OCI-LY7 (cell line): ENCODE data around the gene SSBP4. TPM values are rescaled to one million over a fixed set of nuclear protein-coding genes. Genes with fewer than 3 reads are reported as not detected.

Source experiments
- BruUV-seq: library from RNA; stranded (reverse); fragments of 400-500 nt; replicated peaks from 2 replicates; lab custom pipeline; 2021; lab: Mats Ljungman, UMichigan
- CTCF ChIA-PET: fragments of 300-600 bp; sonication (Branson Sonifier 250); formaldehyde crosslinking; loops from one replicate; lab custom pipeline; 2022; ENCODE audit warnings: antibody characterized with exemption; ENCODE audit not compliant: unreplicated experiment; lab: Charles Lee
- POLR2A ChIA-PET: fragments of 300-600 bp; sonication (Branson Sonifier 250); formaldehyde crosslinking; loops from one replicate; lab custom pipeline; 2022; ENCODE audit warnings: antibody characterized with exemption; lab: Charles Lee
- DNase-seq: peaks from one replicate; pipeline ENCODE4 v3.0.0-alpha.2; 2015; ENCODE audit warnings: low spot score
- H2AFZ ChIP-seq: fragments of 200-600 bp; sonication (generic), shearing (Covaris generic); 2 replicates; pipeline ENCODE4 v1.6.1; 2014; ENCODE audit warnings: mild to moderate bottlenecking, antibody characterized with exemption, low read length, moderate library complexity
- H3K27ac ChIP-seq: fragments of 200-600 bp; sonication (generic); 2 replicates; pipeline ENCODE4 v1.5.1; 2014; ENCODE audit warnings: mixed run types, low read depth, mild to moderate bottlenecking, moderate library complexity, low read length, inconsistent platforms; ENCODE audit not compliant: poor library complexity, severe bottlenecking
- H3K36me3 ChIP-seq: fragments of 200-600 bp; sonication (generic); 2 replicates; pipeline ENCODE4 v1.6.1; 2014; ENCODE audit warnings: mild to moderate bottlenecking, antibody characterized with exemption, low read length, moderate library complexity, mixed read lengths; ENCODE audit not compliant: insufficient read depth
- H3K4me1 ChIP-seq: fragments of 200-600 bp; sonication (generic); 2 replicates; pipeline ENCODE4 v1.5.1; 2014; ENCODE audit warnings: mild to moderate bottlenecking, low read length; ENCODE audit not compliant: insufficient read depth, poor library complexity, severe bottlenecking
- H3K4me2 ChIP-seq: fragments of 200-600 bp; sonication (generic); 2 replicates; pipeline ENCODE4 v1.6.1; 2014; ENCODE audit warnings: mild to moderate bottlenecking, low read length
- H3K4me3 ChIP-seq: fragments of 200-600 bp; sonication (generic); 2 replicates; pipeline ENCODE4 v1.5.1; 2014; ENCODE audit warnings: mild to moderate bottlenecking, low read depth, low read length; ENCODE audit not compliant: poor library complexity, severe bottlenecking
- H3K79me2 ChIP-seq: fragments of 200-600 bp; sonication (generic); 2 replicates; pipeline ENCODE4 v1.6.1; 2016; ENCODE audit warnings: low read depth, mild to moderate bottlenecking, low read length, moderate library complexity, mixed read lengths; ENCODE audit not compliant: insufficient read depth
- H3K9me2 ChIP-seq: fragments of 200-600 bp; sonication (generic); 2 replicates; pipeline ENCODE4 v1.6.1; 2016; ENCODE audit warnings: mild to moderate bottlenecking, low read length, mixed read lengths; ENCODE audit not compliant: insufficient read depth
- H3K9me3 ChIP-seq: fragments of 200-600 bp; sonication (generic); 2 replicates; pipeline ENCODE4 v1.6.1; 2014; ENCODE audit warnings: mild to moderate bottlenecking, mixed run types, low read length, mixed read lengths
- H4K20me1 ChIP-seq: fragments of 200-600 bp; sonication (generic); 2 replicates; pipeline ENCODE4 v1.6.1; 2014; ENCODE audit warnings: mild to moderate bottlenecking, antibody characterized with exemption, low read length, moderate library complexity, mixed read lengths; ENCODE audit not compliant: insufficient read depth
- EZH2phosphoT487 ChIP-seq: fragments of 200-600 bp; sonication (generic); IDR thresholded peaks from 2 replicates; pipeline ENCODE4 v1.6.1; 2018; ENCODE audit warnings: low read depth, borderline replicate concordance, mild to moderate bottlenecking, mixed run types, antibody characterized with exemption, low read length, moderate library complexity, mixed read lengths
- intact Hi-C: fragments of 100-400 bp; cut with micrococcal nuclease; formaldehyde crosslinking; loops from one replicate; pipeline ENCODE4 v1.10.0; 2022; ENCODE audit not compliant: unreplicated experiment
- total RNA-seq, 2 experiments: library from RNA; depleted of rRNA in 1 of 2; stranded (reverse); fragments of >200 nt in 1 of 2; shearing (Covaris generic) in 1 of 2; gene quantifications; 2 replicates each; pipeline ENCODE4 v1.2.3, GENCODE V29; 2014 to 2022
- TF ChIP-seq, protein P1 (sequence below): fragments of 200-600 bp; sonication (generic); conservative IDR thresholded peaks from 2 replicates; pipeline ENCODE4 v1.5.1; 2014; ENCODE audit warnings: mild to moderate bottlenecking, antibody characterized with exemption, low read length, moderate library complexity, mixed read lengths

The SSBP4 gene
- total RNA-seq, 2 experiments from 2014 or later, result 92.9 to 117 TPM

GRCh38 chr19:18474366-18474887 lies 55.2 kb downstream of the SSBP4 start:
- Histone ChIP-seq H3K79me2 (no peaks in the 10 kb centered on the region; the same call in 1 of the 2 replicates), H3K4me2 (no peak overlapping the region), H4K20me1 (no peaks in the 10 kb centered on the region), H3K27ac (no peak overlapping the region), H2AFZ (no peak overlapping the region), H3K4me3 (no peak overlapping the region), H3K4me1 (peaks cover 16% of the 10 kb centered on the region), H3K9me2 (no peaks in the 10 kb centered on the region), H3K36me3 (peaks cover 8% of the 10 kb centered on the region; the same call in 1 of the 2 replicates), H3K9me3 (no peaks in the 10 kb centered on the region)
- TF ChIP-seq, protein P1, sequence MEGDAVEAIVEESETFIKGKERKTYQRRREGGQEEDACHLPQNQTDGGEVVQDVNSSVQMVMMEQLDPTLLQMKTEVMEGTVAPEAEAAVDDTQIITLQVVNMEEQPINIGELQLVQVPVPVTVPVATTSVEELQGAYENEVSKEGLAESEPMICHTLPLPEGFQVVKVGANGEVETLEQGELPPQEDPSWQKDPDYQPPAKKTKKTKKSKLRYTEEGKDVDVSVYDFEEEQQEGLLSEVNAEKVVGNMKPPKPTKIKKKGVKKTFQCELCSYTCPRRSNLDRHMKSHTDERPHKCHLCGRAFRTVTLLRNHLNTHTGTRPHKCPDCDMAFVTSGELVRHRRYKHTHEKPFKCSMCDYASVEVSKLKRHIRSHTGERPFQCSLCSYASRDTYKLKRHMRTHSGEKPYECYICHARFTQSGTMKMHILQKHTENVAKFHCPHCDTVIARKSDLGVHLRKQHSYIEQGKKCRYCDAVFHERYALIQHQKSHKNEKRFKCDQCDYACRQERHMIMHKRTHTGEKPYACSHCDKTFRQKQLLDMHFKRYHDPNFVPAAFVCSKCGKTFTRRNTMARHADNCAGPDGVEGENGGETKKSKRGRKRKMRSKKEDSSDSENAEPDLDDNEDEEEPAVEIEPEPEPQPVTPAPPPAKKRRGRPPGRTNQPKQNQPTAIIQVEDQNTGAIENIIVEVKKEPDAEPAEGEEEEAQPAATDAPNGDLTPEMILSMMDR, result no peak
- no peak for TF ChIP-seq EZH2phosphoT487
- POLR2A ChIA-PET, result interaction anchor here (0.9 kb wide), 1 partner anchor 51 kb away, joined by 5 read pairs; no protein-coding TSS in a partner anchor
- intact Hi-C loops, result loop anchor here (5.0 kb wide), 1 partner anchor 113 kb away; the partner anchor contains the start of gene REX1BD
- BruUV-seq, result no TSS peak
- CTCF ChIA-PET, result interaction anchor here (0.7 kb wide), 2 partner anchors 8 to 113 kb away, joined by 3 to 8 read pairs; no protein-coding TSS in a partner anchor
- no peak for DNase-seq

GRCh38 chr19:18475004-18475453 lies 55.8 kb downstream of the SSBP4 start:
- peaks cover 5% of the 10 kb centered on the region; the same call in 1 of the 2 replicates for H3K79me2 ChIP-seq

More at GRCh38 chr19:18475004-18475453, 55.8 kb downstream of the SSBP4 start:
- CTCF ChIA-PET, result no interaction called here
- no peak overlapping the region for H3K27ac ChIP-seq
- H3K4me3 ChIP-seq, result no peak overlapping the region
- H3K4me2 ChIP-seq, result no peak overlapping the region
- no peak for DNase-seq
- H3K4me1 ChIP-seq, result peaks cover 22% of the 10 kb centered on the region
- intact Hi-C loops, result no loop called here
- no peak for TF ChIP-seq EZH2phosphoT487
- TF ChIP-seq, protein P1, result no peak
- no peak overlapping the region for H2AFZ ChIP-seq
- POLR2A ChIA-PET, result no interaction called here
- no peaks in the 10 kb centered on the region; the same call in 1 of the 2 replicates for H4K20me1 ChIP-seq
- peaks cover 8% of the 10 kb centered on the region; the same call in 1 of the 2 replicates for H3K36me3 ChIP-seq
- BruUV-seq, result no TSS peak
- H3K9me2 ChIP-seq, result no peaks in the 10 kb centered on the region
- no peaks in the 10 kb centered on the region for H3K9me3 ChIP-seq
